Hepatocyte (in vitro differentiated cells): Measurements from ENCODE around the gene GRM3. TPM values are rescaled to one million over a fixed set of nuclear protein-coding genes. Genes with fewer than 3 reads are reported as not detected.

ENCODE experiments used
- DNase-seq: peaks from one replicate; pipeline ENCODE4 v3.0.0-alpha.2; 2016; ENCODE audit warnings: low spot score
- H2AFZ ChIP-seq: fragments of 200-600 bp; sonication (generic); 2 replicates; pipeline ENCODE4 v1.6.0; 2016; ENCODE audit warnings: antibody characterized with exemption, mild to moderate bottlenecking
- H3K27ac ChIP-seq: fragments of 200-600 bp; sonication (generic); 2 replicates; pipeline ENCODE4 v1.5.1; 2016; ENCODE audit warnings: mild to moderate bottlenecking
- H3K27me3 ChIP-seq: fragments of 200-600 bp; sonication (generic); 2 replicates; pipeline ENCODE4 v1.6.1; 2016
- H3K36me3 ChIP-seq: fragments of 200-600 bp; sonication (generic); replicated peaks from 2 replicates; pipeline ENCODE4 v1.5.1; 2016; ENCODE audit warnings: low read depth; ENCODE audit not compliant: insufficient read depth
- H3K4me1 ChIP-seq: fragments of 200-600 bp; sonication (generic); 2 replicates; pipeline ENCODE4 v1.5.1; 2016; ENCODE audit warnings: mild to moderate bottlenecking, moderate library complexity; ENCODE audit not compliant: insufficient read depth
- H3K4me2 ChIP-seq: fragments of 200-600 bp; sonication (generic); 2 replicates; pipeline ENCODE4 v1.6.0; 2016
- H3K4me3 ChIP-seq: fragments of 200-600 bp; sonication (generic); 2 replicates; pipeline ENCODE4 v1.5.1; 2016; ENCODE audit warnings: mild to moderate bottlenecking
- H3K79me2 ChIP-seq: fragments of 200-600 bp; sonication (generic); 2 replicates; pipeline ENCODE4 v1.6.0; 2017; ENCODE audit warnings: mild to moderate bottlenecking
- H3K9me2 ChIP-seq: fragments of 200-600 bp; sonication (generic); replicated peaks from 2 replicates; pipeline ENCODE4 v1.6.0; 2017; ENCODE audit warnings: mild to moderate bottlenecking; ENCODE audit not compliant: insufficient read depth
- H3K9me3 ChIP-seq: fragments of 200-600 bp; sonication (generic); 2 replicates; pipeline ENCODE4 v1.5.1; 2016; ENCODE audit warnings: low read depth, mild to moderate bottlenecking
- H4K20me1 ChIP-seq: fragments of 200-600 bp; sonication (generic); 2 replicates; pipeline ENCODE4 v1.6.0; 2016; ENCODE audit warnings: mild to moderate bottlenecking; ENCODE audit not compliant: insufficient read depth, poor library complexity, severe bottlenecking
- CTCF ChIP-seq: fragments of 200-600 bp; sonication (generic); IDR thresholded peaks from 2 replicates; pipeline ENCODE4 v1.5.1; 2016; ENCODE audit warnings: antibody characterized with exemption, mild to moderate bottlenecking; ENCODE audit not compliant: poor library complexity
- EZH2 ChIP-seq: fragments of 200-600 bp; sonication (generic); IDR thresholded peaks from 2 replicates; pipeline ENCODE4 v1.6.1; 2016; ENCODE audit warnings: antibody characterized with exemption, mild to moderate bottlenecking, borderline replicate concordance
- EZH2phosphoT487 ChIP-seq: fragments of 200-600 bp; sonication (generic); IDR thresholded peaks from one replicate; pipeline ENCODE4 v1.6.1; 2018; ENCODE audit warnings: antibody characterized with exemption, mild to moderate bottlenecking, low read depth, moderate library complexity; ENCODE audit not compliant: unreplicated experiment, severe bottlenecking
- WGBS: methylation state at CpG from one replicate; pipeline ENCODE4 v1.1.6; 2016; ENCODE audit warnings: low lambda C conversion rate; ENCODE audit errors: missing lambda C conversion rate; 5-methylcytosine and 5-hydroxymethylcytosine counted together
- polyA plus RNA-seq: library from polyadenylated mRNA; unstranded; fragments of >200 nt; fragmentation: Nextera tagmentation; extraction: Ambion mirVana; gene quantifications from 2 replicates; pipeline ENCODE4 v1.2.1, GENCODE V29; 2016
- total RNA-seq: library from RNA; depleted of rRNA; stranded (reverse); fragments of >200 nt; gene quantifications from 2 replicates; pipeline ENCODE4 v1.2.3, GENCODE V29; 2014

The GRM3 gene
- total and polyA plus RNA-seq, 2 experiments from 2014 or later: 0.03 to 0.07 TPM

GRCh38 chr7:86762129-86762528 is 118.4 kb downstream of the GRM3 start:
- H2AFZ ChIP-seq: no peak overlapping the region
- H3K27me3 ChIP-seq: peaks cover 5% of the 10 kb centered on the region
- H3K4me1 ChIP-seq: no peaks in the 10 kb centered on the region
- H3K36me3 ChIP-seq: no peaks in the 10 kb centered on the region
- WGBS: 86% methylated on average over 2 of the region's 2 CpGs
- no peak for DNase-seq
- H3K9me3 ChIP-seq: no peaks in the 10 kb centered on the region
- H3K4me2 ChIP-seq: no peak overlapping the region
- H3K79me2 ChIP-seq: no peaks in the 10 kb centered on the region
- H3K4me3 ChIP-seq: no peak overlapping the region
- H3K27ac ChIP-seq: no peak overlapping the region
- no peaks in the 10 kb centered on the region for H3K9me2 ChIP-seq
- no peaks in the 10 kb centered on the region for H4K20me1 ChIP-seq
- TF ChIP-seq EZH2 (no peak), EZH2phosphoT487 (no peak), CTCF (no peak)

- no peaks in the 10 kb centered on the region for H4K20me1 ChIP-seq
- no peaks in the 10 kb centered on the region for H3K9me3 ChIP-seq
- H3K4me1 ChIP-seq: no peaks in the 10 kb centered on the region
- H3K27me3 ChIP-seq: no peaks in the 10 kb centered on the region
- H3K4me2 ChIP-seq: no peak overlapping the region
- no peaks in the 10 kb centered on the region for H3K9me2 ChIP-seq
- no peak overlapping the region for H3K4me3 ChIP-seq
- 70% methylated on average over 2 of the region's 2 CpGs for WGBS
- no peaks in the 10 kb centered on the region for H3K36me3 ChIP-seq
- no peak overlapping the region for H3K27ac ChIP-seq
- H3K79me2 ChIP-seq: no peaks in the 10 kb centered on the region
- no peak for DNase-seq
- H2AFZ ChIP-seq: no peak overlapping the region
- TF ChIP-seq EZH2phosphoT487: no peak
- no peak for TF ChIP-seq CTCF
- TF ChIP-seq EZH2: no peak
These were observed 122.2 kb downstream of the GRM3 start for GRCh38 chr7:86765931-86766330.

- Histone ChIP-seq H3K4me3 (no peak overlapping the region), H3K9me3 (no peaks in the 10 kb centered on the region), H3K4me2 (no peak overlapping the region), H3K4me1 (no peaks in the 10 kb centered on the region), H3K9me2 (no peaks in the 10 kb centered on the region), H3K79me2 (no peaks in the 10 kb centered on the region), H2AFZ (no peak overlapping the region), H4K20me1 (no peaks in the 10 kb centered on the region), H3K27me3 (no peaks in the 10 kb centered on the region), H3K27ac (no peak overlapping the region), H3K36me3 (no peaks in the 10 kb centered on the region)
- DNase-seq: no peak
- no peak for TF ChIP-seq CTCF
- no peak for TF ChIP-seq EZH2phosphoT487
- TF ChIP-seq EZH2: no peak
- WGBS: 76% methylated on average over 1 of the region's 1 CpG
These were observed 124.7 kb downstream of the GRM3 start for GRCh38 chr7:86768394-86768793.

GRCh38 chr7:86768967-86769760 is 125.5 kb downstream of the GRM3 start:
- H3K79me2 ChIP-seq: no peaks in the 10 kb centered on the region
- no peaks in the 10 kb centered on the region for H3K9me3 ChIP-seq
- H3K9me2 ChIP-seq: no peaks in the 10 kb centered on the region
- H3K27ac ChIP-seq: no peak overlapping the region
- H3K27me3 ChIP-seq: no peaks in the 10 kb centered on the region
- 73% methylated on average over 4 of the region's 4 CpGs for WGBS
- H3K4me2 ChIP-seq: no peak overlapping the region
- no peak for DNase-seq
- no peaks in the 10 kb centered on the region for H4K20me1 ChIP-seq
- no peak overlapping the region for H2AFZ ChIP-seq
- no peaks in the 10 kb centered on the region for H3K36me3 ChIP-seq
- no peak for TF ChIP-seq CTCF
- no peak for TF ChIP-seq EZH2phosphoT487
- TF ChIP-seq EZH2: no peak
- no peak overlapping the region for H3K4me3 ChIP-seq
- no peaks in the 10 kb centered on the region for H3K4me1 ChIP-seq
